ENCODE results near the gene GRK2.

Gene GRK2

GRCh38 chr11:67289226-67289650 lies 23.0 kb downstream of the GRK2 start, which contains the start of gene ANKRD13D:
Gene ANKRD13D, plus strand, starts transcription at chr11:67289303. Its CDS starts 158 bp downstream, at chr11:67289461.
- Histone ChIP-seq H3K27me3 (ENCODE audit: control insufficient read depth in 2 of 2, insufficient read depth in 2 of 2, low read length in 2 of 2) (no peaks in the 10 kb centered on the region), H3K36me3 (ENCODE audit: control insufficient read depth in 2 of 2, insufficient read depth in 2 of 2, low read length in 2 of 2) (peaks cover 14 to 29% of the 10 kb centered on the region in 2 donors), H3K4me3 (ENCODE audit: low read length in 2 of 2) (peak within 1 kb of the TSS; percentile 73 to 78), H3K9me3 (ENCODE audit: control insufficient read depth in 2 of 2, low read length in 2 of 2) (no peaks in the 10 kb centered on the region), H3K4me1 (ENCODE audit: control insufficient read depth in 2 of 2, insufficient read depth in 2 of 2, low read length in 2 of 2) (peaks cover 21 to 27% of the 10 kb centered on the region in 2 donors), H3K9ac (ENCODE audit: low read depth in 1 of 2, low read length in 2 of 2) (peak within 1 kb of the TSS; percentile 69 to 83), H3K27ac (ENCODE audit: low read depth in 2 of 2, low read length in 2 of 2) (peak within 1 kb of the TSS; percentile 86 to 98)

- peaks cover 21 to 27% of the 10 kb centered on the region in 2 donors for H3K4me1 ChIP-seq (ENCODE audit: control insufficient read depth in 2 of 2, insufficient read depth in 2 of 2, low read length in 2 of 2)
- H3K27ac ChIP-seq (ENCODE audit: low read depth in 2 of 2, low read length in 2 of 2): peak overlapping the region; percentile 17 to 58
- H3K27me3 ChIP-seq (ENCODE audit: control insufficient read depth in 2 of 2, insufficient read depth in 2 of 2, low read length in 2 of 2): no peaks in the 10 kb centered on the region
- H3K36me3 ChIP-seq (ENCODE audit: control insufficient read depth in 2 of 2, insufficient read depth in 2 of 2, low read length in 2 of 2): peaks cover 14 to 27% of the 10 kb centered on the region in 2 donors
- no peaks in the 10 kb centered on the region for H3K9me3 ChIP-seq (ENCODE audit: control insufficient read depth in 2 of 2, low read length in 2 of 2)
- H3K9ac ChIP-seq (ENCODE audit: low read depth in 1 of 2, low read length in 2 of 2): peak overlapping the region; percentile 50 to 74
- peak overlapping the region; percentile 64 to 73 for H3K4me3 ChIP-seq (ENCODE audit: low read length in 2 of 2)
Measured at GRCh38 chr11:67289651-67290479, 23.6 kb downstream of the GRK2 start.

GRCh38 chr11:67290801-67291200 lies 24.5 kb downstream of the GRK2 start:
- peak overlapping the region in 1 of 2 donors; percentile 58 for H3K27ac ChIP-seq (ENCODE audit: low read depth in 2 of 2, low read length in 2 of 2)
- peaks cover 0 to under 1% of the 10 kb centered on the region in 2 donors for H3K9me3 ChIP-seq (ENCODE audit: control insufficient read depth in 2 of 2, low read length in 2 of 2)
- no peak overlapping the region for H3K9ac ChIP-seq (ENCODE audit: low read depth in 1 of 2, low read length in 2 of 2)
- H3K4me3 ChIP-seq (ENCODE audit: low read length in 2 of 2): no peak overlapping the region
- H3K4me1 ChIP-seq (ENCODE audit: control insufficient read depth in 2 of 2, insufficient read depth in 2 of 2, low read length in 2 of 2): peaks cover 21 to 27% of the 10 kb centered on the region in 2 donors
- no peaks in the 10 kb centered on the region for H3K27me3 ChIP-seq (ENCODE audit: control insufficient read depth in 2 of 2, insufficient read depth in 2 of 2, low read length in 2 of 2)
- H3K36me3 ChIP-seq (ENCODE audit: control insufficient read depth in 2 of 2, insufficient read depth in 2 of 2, low read length in 2 of 2): peaks cover 9 to 19% of the 10 kb centered on the region in 2 donors

GRCh38 chr11:67291481-67292381 lies 25.5 kb downstream of the GRK2 start:
- Histone ChIP-seq H3K36me3 (ENCODE audit: control insufficient read depth in 2 of 2, insufficient read depth in 2 of 2, low read length in 2 of 2) (peaks cover 7 to 13% of the 10 kb centered on the region in 2 donors), H3K27ac (ENCODE audit: low read depth in 2 of 2, low read length in 2 of 2) (no peak overlapping the region), H3K9me3 (ENCODE audit: control insufficient read depth in 2 of 2, low read length in 2 of 2) (peaks cover 0 to 3% of the 10 kb centered on the region in 2 donors), H3K9ac (ENCODE audit: low read depth in 1 of 2, low read length in 2 of 2) (no peak overlapping the region), H3K27me3 (ENCODE audit: control insufficient read depth in 2 of 2, insufficient read depth in 2 of 2, low read length in 2 of 2) (no peaks in the 10 kb centered on the region), H3K4me3 (ENCODE audit: low read length in 2 of 2) (no peak overlapping the region), H3K4me1 (ENCODE audit: control insufficient read depth in 2 of 2, insufficient read depth in 2 of 2, low read length in 2 of 2) (peaks cover 21 to 23% of the 10 kb centered on the region in 2 donors)

- Histone ChIP-seq H3K9me3 (ENCODE audit: control insufficient read depth in 2 of 2, low read length in 2 of 2) (peaks cover 0 to 3% of the 10 kb centered on the region in 2 donors), H3K27me3 (ENCODE audit: control insufficient read depth in 2 of 2, insufficient read depth in 2 of 2, low read length in 2 of 2) (no peaks in the 10 kb centered on the region), H3K36me3 (ENCODE audit: control insufficient read depth in 2 of 2, insufficient read depth in 2 of 2, low read length in 2 of 2) (peaks cover 7 to 8% of the 10 kb centered on the region in 2 donors), H3K27ac (ENCODE audit: low read depth in 2 of 2, low read length in 2 of 2) (no peak overlapping the region), H3K4me3 (ENCODE audit: low read length in 2 of 2) (no peak overlapping the region), H3K4me1 (ENCODE audit: control insufficient read depth in 2 of 2, insufficient read depth in 2 of 2, low read length in 2 of 2) (peaks cover 14 to 20% of the 10 kb centered on the region in 2 donors), H3K9ac (ENCODE audit: low read depth in 1 of 2, low read length in 2 of 2) (no peak overlapping the region)
Measured at GRCh38 chr11:67292671-67293070, 26.4 kb downstream of the GRK2 start.

- no peak overlapping the region for H3K4me3 ChIP-seq (ENCODE audit: low read length in 2 of 2)
- no peak overlapping the region for H3K27ac ChIP-seq (ENCODE audit: low read depth in 2 of 2, low read length in 2 of 2)
- H3K9me3 ChIP-seq (ENCODE audit: control insufficient read depth in 2 of 2, low read length in 2 of 2): peaks cover 0 to 3% of the 10 kb centered on the region in 2 donors
- no peaks in the 10 kb centered on the region for H3K27me3 ChIP-seq (ENCODE audit: control insufficient read depth in 2 of 2, insufficient read depth in 2 of 2, low read length in 2 of 2)
- peaks cover 7 to 8% of the 10 kb centered on the region in 2 donors for H3K36me3 ChIP-seq (ENCODE audit: control insufficient read depth in 2 of 2, insufficient read depth in 2 of 2, low read length in 2 of 2)
- H3K4me1 ChIP-seq (ENCODE audit: control insufficient read depth in 2 of 2, insufficient read depth in 2 of 2, low read length in 2 of 2): peaks cover 10 to 15% of the 10 kb centered on the region in 2 donors
- no peak overlapping the region for H3K9ac ChIP-seq (ENCODE audit: low read depth in 1 of 2, low read length in 2 of 2)
Measured at GRCh38 chr11:67293090-67293489, 26.8 kb downstream of the GRK2 start.

GRCh38 chr11:67295846-67296245 lies 29.6 kb downstream of the GRK2 start:
- Histone ChIP-seq H3K27me3 (ENCODE audit: control insufficient read depth in 2 of 2, insufficient read depth in 2 of 2, low read length in 2 of 2) (no peaks in the 10 kb centered on the region), H3K27ac (ENCODE audit: low read depth in 2 of 2, low read length in 2 of 2) (no peak overlapping the region), H3K4me1 (ENCODE audit: control insufficient read depth in 2 of 2, insufficient read depth in 2 of 2, low read length in 2 of 2) (peaks cover 0 to under 1% of the 10 kb centered on the region in 2 donors), H3K36me3 (ENCODE audit: control insufficient read depth in 2 of 2, insufficient read depth in 2 of 2, low read length in 2 of 2) (peaks cover 21 to 26% of the 10 kb centered on the region in 2 donors), H3K9ac (ENCODE audit: low read depth in 1 of 2, low read length in 2 of 2) (no peak overlapping the region), H3K9me3 (ENCODE audit: control insufficient read depth in 2 of 2, low read length in 2 of 2) (peaks cover 0 to 3% of the 10 kb centered on the region in 2 donors), H3K4me3 (ENCODE audit: low read length in 2 of 2) (no peak overlapping the region)

GRCh38 chr11:67298786-67299185 lies 32.5 kb downstream of the GRK2 start:
- Histone ChIP-seq H3K27me3 (ENCODE audit: control insufficient read depth in 2 of 2, insufficient read depth in 2 of 2, low read length in 2 of 2) (no peaks in the 10 kb centered on the region), H3K36me3 (ENCODE audit: control insufficient read depth in 2 of 2, insufficient read depth in 2 of 2, low read length in 2 of 2) (peaks cover 18 to 20% of the 10 kb centered on the region in 2 donors), H3K4me3 (ENCODE audit: low read length in 2 of 2) (no peak overlapping the region)

GRCh38 chr11:67299471-67300191 lies 33.4 kb downstream of the GRK2 start:
- H3K9me3 ChIP-seq (ENCODE audit: control insufficient read depth in 2 of 2, low read length in 2 of 2): peaks cover 0 to 3% of the 10 kb centered on the region in 2 donors
- peaks cover 12 to 24% of the 10 kb centered on the region in 2 donors for H3K4me1 ChIP-seq (ENCODE audit: control insufficient read depth in 2 of 2, insufficient read depth in 2 of 2, low read length in 2 of 2)
- H3K27ac ChIP-seq (ENCODE audit: low read depth in 2 of 2, low read length in 2 of 2): no peak overlapping the region
- no peaks in the 10 kb centered on the region for H3K27me3 ChIP-seq (ENCODE audit: control insufficient read depth in 2 of 2, insufficient read depth in 2 of 2, low read length in 2 of 2)
- no peak overlapping the region for H3K9ac ChIP-seq (ENCODE audit: low read depth in 1 of 2, low read length in 2 of 2)
- H3K4me3 ChIP-seq (ENCODE audit: low read length in 2 of 2): no peak overlapping the region
- peaks cover 18 to 20% of the 10 kb centered on the region in 2 donors for H3K36me3 ChIP-seq (ENCODE audit: control insufficient read depth in 2 of 2, insufficient read depth in 2 of 2, low read length in 2 of 2)

More at GRCh38 chr11:67298786-67299185, 32.5 kb downstream of the GRK2 start:
- Histone ChIP-seq H3K9me3 (ENCODE audit: control insufficient read depth in 2 of 2, low read length in 2 of 2) (peaks cover 0 to 3% of the 10 kb centered on the region in 2 donors), H3K27ac (ENCODE audit: low read depth in 2 of 2, low read length in 2 of 2) (no peak overlapping the region), H3K9ac (ENCODE audit: low read depth in 1 of 2, low read length in 2 of 2) (no peak overlapping the region), H3K4me1 (ENCODE audit: control insufficient read depth in 2 of 2, insufficient read depth in 2 of 2, low read length in 2 of 2) (peaks cover 6 to 18% of the 10 kb centered on the region in 2 donors)
